GM19043 (cell line): ENCODE data around the gene LKAAEAR1.
"Not testable (repeated sequence)": the region's sequence is repeated elsewhere in the genome, so short reads cannot be mapped to it uniquely, and the experiment has no call there.

Experiments used
- ATAC-seq: cut with Tn5 transposase; IDR thresholded peaks from one replicate; pipeline ENCODE4 v1.9.1; 2021; ENCODE audit warnings: low read depth; ENCODE audit not compliant: unreplicated experiment

The LKAAEAR1 gene

GRCh38 chr20:64099880-64100565 lies 15.8 kb upstream of the LKAAEAR1 start:
- no peak for ATAC-seq

GRCh38 chr20:64099086-64099786 lies 15.0 kb upstream of the LKAAEAR1 start:
- no peak for ATAC-seq

- ATAC-seq = no peak
Measured at GRCh38 chr20:64098471-64099013, 14.3 kb upstream of the LKAAEAR1 start.

- no peak for ATAC-seq
Measured at GRCh38 chr20:64096535-64096934, 12.3 kb upstream of the LKAAEAR1 start.

- no peak for ATAC-seq
Measured at GRCh38 chr20:64095927-64096326, 11.7 kb upstream of the LKAAEAR1 start.

GRCh38 chr20:64095455-64095854 lies 11.3 kb upstream of the LKAAEAR1 start:
- ATAC-seq = no peak

GRCh38 chr20:64093013-64093503 lies 8.9 kb upstream of the LKAAEAR1 start:
- ATAC-seq = no peak

- no peak for ATAC-seq
Measured at GRCh38 chr20:64092258-64093012, 8.2 kb upstream of the LKAAEAR1 start.

GRCh38 chr20:64091770-64092169 lies 7.6 kb upstream of the LKAAEAR1 start:
- no peak for ATAC-seq

GRCh38 chr20:64091340-64091739 lies 7.1 kb upstream of the LKAAEAR1 start:
- no peak for ATAC-seq

GRCh38 chr20:64090165-64090564 lies 6.0 kb upstream of the LKAAEAR1 start:
- no peak for ATAC-seq

GRCh38 chr20:64088586-64088985 lies 4.4 kb upstream of the LKAAEAR1 start:
- ATAC-seq = not testable (repeated sequence)

GRCh38 chr20:64087226-64087825 lies 3.1 kb upstream of the LKAAEAR1 start:
- ATAC-seq = not testable (repeated sequence)

- no peak for ATAC-seq
Measured at GRCh38 chr20:64086801-64087200, 2.6 kb upstream of the LKAAEAR1 start.

- ATAC-seq = no peak
Measured at GRCh38 chr20:64084685-64085152, 521 bp upstream of the LKAAEAR1 start.

- ATAC-seq = no peak
Measured at GRCh38 chr20:64083378-64083803, 807 bp downstream of the LKAAEAR1 start.

GRCh38 chr20:64082820-64083377 lies 1.3 kb downstream of the LKAAEAR1 start:
- ATAC-seq = no peak

GRCh38 chr20:64082126-64082731 lies 2.0 kb downstream of the LKAAEAR1 start:
- ATAC-seq = no peak

GRCh38 chr20:64081624-64081964 lies 2.6 kb downstream of the LKAAEAR1 start:
- ATAC-seq = no peak
